K562 (cell line): Measurements from ENCODE around the gene NEU1. TPM values are rescaled to one million over a fixed set of nuclear protein-coding genes. Genes with fewer than 3 reads are reported as not detected.

Source experiments
- ATAC-seq: fragments of 200-7000 bp; cut with Tn5 transposase; 3 replicates; pipeline ENCODE4 v1.9.1; 2020; ENCODE audit warnings: moderate library complexity
- BruUV-seq: library from RNA; stranded (reverse); fragments of 400-500 nt; replicated peaks from 2 replicates; lab custom pipeline; 2021; lab: Mats Ljungman, UMichigan
- CTCF ChIA-PET: fragments of 300-600 bp; formaldehyde crosslinking; extraction: SDS; loops from one replicate; lab custom pipeline; 2021; ENCODE audit warnings: low intra/inter-chr PET ratio; lab: Yijun Ruan, JAX
- POLR2A ChIA-PET: fragments of 300-600, 350-650 bp; sonication (Branson Sonifier 250); formaldehyde crosslinking; extraction: SDS; loops from one replicate; lab custom pipeline; 2021; ENCODE audit warnings: antibody characterized with exemption, inconsistent platforms; lab: Yijun Ruan, JAX
- DNase-seq, 4 experiments: peaks; one replicate each; pipeline versions ENCODE4 v3.0.0 to v3.0.0-alpha.2; 2011 to 2018; ENCODE audit warnings: low spot score in 3 of 4, mixed read lengths in 3 of 4; ENCODE audit errors: extremely low read depth in 1 of 4
- FAIRE-seq: peaks from 2 replicates; lab custom pipeline; 2011; peaks lifted over from hg19 to GRCh38; lab: Jason Lieb, UNC
- H2AFZ ChIP-seq: 2 replicates; pipeline ENCODE4 v1.6.0; 2011; ENCODE audit warnings: low read depth, low read length, control low read depth, inconsistent platforms
- H3K27ac ChIP-seq: fragments of 200-600 bp; 3 replicates; pipeline ENCODE4 v1.8.0; 2011; ENCODE audit warnings: low read depth, mild to moderate bottlenecking, control low read depth, inconsistent platforms, low read length, moderate library complexity, mixed read lengths; ENCODE audit errors: extremely low read depth
- H3K27me3 ChIP-seq, 2 experiments: fragments of 300-600 bp in 1 of 2; 2 replicates in 1 of 2; 3 replicates in 1 of 2; pipeline versions ENCODE4 v1.6.0 to v1.8.0; 2011; ENCODE audit warnings: inconsistent platforms in 2 of 2, low read length in 2 of 2, mild to moderate bottlenecking in 1 of 2, mixed read lengths in 1 of 2, moderate library complexity in 1 of 2; ENCODE audit not compliant: control insufficient read depth in 2 of 2, insufficient read depth in 2 of 2
- H3K36me3 ChIP-seq: fragments of 300-600 bp; 3 replicates; pipeline ENCODE4 v1.8.0; 2011; ENCODE audit warnings: mild to moderate bottlenecking, low read length, inconsistent platforms; ENCODE audit not compliant: control insufficient read depth, insufficient read depth
- H3K4me1 ChIP-seq, 2 experiments: fragments of 200-600 bp in 1 of 2; replicated peaks in 1 of 2; 2 replicates in 1 of 2; 3 replicates in 1 of 2; pipeline versions ENCODE4 v1.5.1 to v1.8.0; 2011; ENCODE audit warnings: inconsistent platforms in 2 of 2, low read length in 2 of 2, mild to moderate bottlenecking in 1 of 2, mixed read lengths in 1 of 2, moderate library complexity in 1 of 2; ENCODE audit not compliant: control insufficient read depth in 2 of 2, insufficient read depth in 2 of 2
- H3K4me2 ChIP-seq: 2 replicates; pipeline ENCODE4 v1.6.1; 2011; ENCODE audit warnings: low read length, control low read depth, inconsistent platforms, mixed read lengths; ENCODE audit not compliant: insufficient read depth
- H3K4me3 ChIP-seq: fragments of 200-600 bp; sonication (generic), shearing (Covaris generic); 2 replicates; pipeline ENCODE4 v1.5.1; 2016; ENCODE audit warnings: control low read depth, inconsistent platforms
- H3K79me2 ChIP-seq: fragments of 200-600 bp; 3 replicates; pipeline ENCODE4 v1.8.0; 2011; ENCODE audit warnings: low read length, inconsistent platforms; ENCODE audit not compliant: control insufficient read depth, insufficient read depth
- H3K9ac ChIP-seq, 2 experiments: 2 replicates each; pipeline versions ENCODE4 v1.6.0 to v1.6.1; 2011; ENCODE audit warnings: low read depth in 2 of 2, low read length in 2 of 2, control low read depth in 1 of 2, inconsistent platforms in 1 of 2, mild to moderate bottlenecking in 1 of 2, mixed read lengths in 1 of 2; ENCODE audit not compliant: insufficient read depth in 1 of 2
- H3K9me1 ChIP-seq: one replicate; pipeline ENCODE4 v1.6.0; 2011; ENCODE audit warnings: inconsistent platforms, mild to moderate bottlenecking, low read length, moderate library complexity; ENCODE audit not compliant: control insufficient read depth, insufficient read depth
- H3K9me3 ChIP-seq: replicated peaks from 2 replicates; pipeline ENCODE4 v1.5.1; 2011; ENCODE audit warnings: low read depth, low read length, inconsistent platforms; ENCODE audit not compliant: control insufficient read depth, insufficient read depth
- H4K20me1 ChIP-seq: replicated peaks from 2 replicates; pipeline ENCODE4 v1.6.1; 2011; ENCODE audit warnings: low read length, inconsistent platforms, mixed read lengths; ENCODE audit not compliant: control insufficient read depth, insufficient read depth
- BMI1 ChIP-seq: fragments of 150-350 bp; IDR thresholded peaks from 2 replicates; pipeline ENCODE4 v1.6.1; 2014; ENCODE audit warnings: low read length
- C11orf30 ChIP-seq: fragments of 450-650 bp; IDR thresholded peaks from 2 replicates; pipeline ENCODE4 v1.6.1; 2016; ENCODE audit warnings: low read depth, mild to moderate bottlenecking
- CHD4 ChIP-seq: fragments of 200-600 bp; sonication (generic); IDR thresholded peaks from 3 replicates; pipeline ENCODE4 v1.6.1; 2012; ENCODE audit warnings: low read depth, mild to moderate bottlenecking, mixed read lengths, low read length, inconsistent platforms; ENCODE audit not compliant: insufficient read depth, insufficient replicate concordance, poor library complexity, severe bottlenecking
- COPS2 ChIP-seq: fragments of 450-650 bp; conservative IDR thresholded peaks from 2 replicates; pipeline ENCODE4 v1.6.1; 2016; ENCODE audit warnings: mild to moderate bottlenecking, moderate library complexity
- FOXJ2 ChIP-seq: fragments of 200-800 bp; sonication (Bioruptor generic); IDR thresholded peaks from 2 replicates; pipeline ENCODE4 v1.6.1; 2016; ENCODE audit warnings: missing genetic modification characterization, missing compliant biosample characterization
- HEY1 ChIP-seq: fragments of 250-450 bp; sonication (Bioruptor Pico); IDR thresholded peaks from 2 replicates; pipeline ENCODE4 v1.5.0; 2020; ENCODE audit warnings: mild to moderate bottlenecking, moderate library complexity, borderline replicate concordance
- ILK ChIP-seq: fragments of 450-650 bp; IDR thresholded peaks from 2 replicates; pipeline ENCODE4 v1.6.1; 2016; ENCODE audit warnings: missing genetic modification characterization, low read depth, mild to moderate bottlenecking, missing compliant biosample characterization, moderate library complexity, borderline replicate concordance
- STAT5A ChIP-seq: IDR thresholded peaks from 2 replicates; pipeline ENCODE4 v1.6.1; 2012; ENCODE audit warnings: low read length, inconsistent platforms, borderline replicate concordance
- ZKSCAN8 ChIP-seq: fragments of 200-800 bp; sonication (Bioruptor generic); IDR thresholded peaks from 2 replicates; pipeline ENCODE4 v1.6.1; 2016; ENCODE audit warnings: missing genetic modification characterization, missing compliant biosample characterization
- ZNF12 ChIP-seq: sonication (generic); formaldehyde crosslinking; IDR thresholded peaks from 2 replicates; pipeline ENCODE4 v1.4.0; 2020; ENCODE audit warnings: mild to moderate bottlenecking, missing genetic modification reagents
- ZNF143 ChIP-seq: sonication (generic); formaldehyde crosslinking; IDR thresholded peaks from 2 replicates; pipeline ENCODE4 v1.9.0; 2022; ENCODE audit warnings: mild to moderate bottlenecking, missing genetic modification reagents
- ZNF239 ChIP-seq: fragments of 250-450 bp; sonication (Bioruptor Pico); IDR thresholded peaks from 2 replicates; pipeline ENCODE4 v1.4.0; 2020; ENCODE audit warnings: mild to moderate bottlenecking
- ZNF324 ChIP-seq: fragments of 250-450 bp; sonication (Bioruptor Pico); IDR thresholded peaks from 2 replicates; pipeline ENCODE4 v1.4.0; 2020; ENCODE audit warnings: mild to moderate bottlenecking
- ZNF354B ChIP-seq: fragments of 250-450 bp; sonication (Bioruptor Pico); IDR thresholded peaks from 2 replicates; pipeline ENCODE4 v1.4.0; 2020
- WGBS: fragments of 100-300 bp; shearing (Covaris generic); methylation state at CpG from one replicate; pipeline ENCODE4 v1.1.6; 2016; ENCODE audit warnings: low coverage, mixed read lengths; ENCODE audit not compliant: insufficient coverage; ENCODE audit errors: missing lambda C conversion rate; 5-methylcytosine and 5-hydroxymethylcytosine counted together
- in situ Hi-C: fragments of 300-500 bp; cut with MboI; formaldehyde crosslinking; loops from 4 replicates; pipeline ENCODE4 v1.15.0; 2018; ENCODE audit warnings: inconsistent platforms, mixed read lengths
- intact Hi-C: fragments of 100-400 bp; cut with micrococcal nuclease; formaldehyde crosslinking; loops from 2 replicates; pipeline ENCODE4 v1.14.2; 2022
- polyA plus RNA-seq, 8 experiments: library from polyadenylated mRNA; depleted of rRNA in 4 of 8; stranded (reverse) in 5 of 8; unstranded in 3 of 8; fragments of >200 nt; fragmentation: Nextera tagmentation in 2 of 8; fragmentation: Illumina TruSeq in 1 of 8; extraction: Ambion mirVana in 2 of 8; extraction: Trizol in 1 of 8; gene quantifications; 2 replicates each; pipeline versions ENCODE4 v1.2.1 to v1.2.3, GENCODE V29; 2011 to 2014; ENCODE audit warnings: inconsistent platforms in 1 of 8, missing spikeins in 1 of 8
- total RNA-seq, 7 experiments: library from RNA; depleted of rRNA in 6 of 7; stranded (reverse); fragments of >200 nt in 6 of 7; fragmentation: Illumina TruSeq in 2 of 7; extraction: Trizol in 2 of 7; gene quantifications; 2 replicates each; pipeline versions ENCODE4 v1.2.1 to v1.2.3, GENCODE V29; 2011 to 2021; ENCODE audit warnings: low replicate concordance in 1 of 7
- TF ChIP-seq, protein P1 (sequence below): fragments of 450-650 bp; IDR thresholded peaks from 2 replicates; pipeline ENCODE4 v1.7.0; 2016; ENCODE audit warnings: borderline replicate concordance
- TF ChIP-seq, protein P2 (sequence below): sonication (generic); IDR thresholded peaks from 2 replicates; pipeline ENCODE4 v1.6.1; 2016
- TF ChIP-seq, protein P3 (sequence below): fragments of 250-450 bp; sonication (Bioruptor Pico); IDR thresholded peaks from 2 replicates; pipeline ENCODE4 v1.5.0; 2020; ENCODE audit warnings: mild to moderate bottlenecking, borderline replicate concordance

NEU1 gene
- total and polyA plus RNA-seq, 9 of the 15 experiments (the other 6 are each of a cell fraction or from before 2014, with no cell fraction given), result 14.8 to 67.8 (median 51.0) TPM

GRCh38 chr6:31826793-31827285 lies 35.8 kb downstream of the NEU1 start:
- in situ Hi-C loops, result no loop called here
- FAIRE-seq (no peak), ATAC-seq (peak; percentile 33), DNase-seq (peak; percentile 77 to 91 (median 84))
- H3K4me1 ChIP-seq, result peaks cover 38 to 43% of the 10 kb centered on the region in 2 experiments
- CTCF ChIA-PET, result no interaction called here
- peaks cover 52% of the 10 kb centered on the region for H3K79me2 ChIP-seq
- peaks cover 5% of the 10 kb centered on the region; the same call in 1 of the 2 replicates for H4K20me1 ChIP-seq
- H3K27ac ChIP-seq, result peak overlapping the region; percentile 78
- intact Hi-C loops, result loop anchor here (1.0 to 10.0 kb wide), 5 partner anchors 32 to 348 kb away; partner anchors contain the start of genes AGPAT1, ATP6V1G2, DDAH2 and NFKBIL1
- BruUV-seq, result TSS peak; percentile 97
- POLR2A ChIA-PET, result interaction anchor here (0.6 to 6.4 kb wide), 54 partner anchors 9 to 1445 kb away, joined by 3 to 93 read pairs (median 5); partner anchors contain the start of genes ABHD16A, BAG6, C6orf47 and CLIC1
- H3K9ac ChIP-seq, result peak overlapping the region; percentile 62 to 70
- peak overlapping the region; percentile 87 for H2AFZ ChIP-seq
- H3K4me2 ChIP-seq, result peak overlapping the region; percentile 90
- peak overlapping the region; percentile 56 for H3K4me3 ChIP-seq
- no peaks in the 10 kb centered on the region for H3K9me1 ChIP-seq
- under 1% methylated on average over 13 of the region's 13 CpGs for WGBS
- H3K27me3 ChIP-seq, result no peaks in the 10 kb centered on the region
- no peaks in the 10 kb centered on the region for H3K9me3 ChIP-seq
- peaks cover 18% of the 10 kb centered on the region; the same call in 2 of the 3 replicates for H3K36me3 ChIP-seq
- TF ChIP-seq COPS2, result no peak
- TF ChIP-seq, protein P1, sequence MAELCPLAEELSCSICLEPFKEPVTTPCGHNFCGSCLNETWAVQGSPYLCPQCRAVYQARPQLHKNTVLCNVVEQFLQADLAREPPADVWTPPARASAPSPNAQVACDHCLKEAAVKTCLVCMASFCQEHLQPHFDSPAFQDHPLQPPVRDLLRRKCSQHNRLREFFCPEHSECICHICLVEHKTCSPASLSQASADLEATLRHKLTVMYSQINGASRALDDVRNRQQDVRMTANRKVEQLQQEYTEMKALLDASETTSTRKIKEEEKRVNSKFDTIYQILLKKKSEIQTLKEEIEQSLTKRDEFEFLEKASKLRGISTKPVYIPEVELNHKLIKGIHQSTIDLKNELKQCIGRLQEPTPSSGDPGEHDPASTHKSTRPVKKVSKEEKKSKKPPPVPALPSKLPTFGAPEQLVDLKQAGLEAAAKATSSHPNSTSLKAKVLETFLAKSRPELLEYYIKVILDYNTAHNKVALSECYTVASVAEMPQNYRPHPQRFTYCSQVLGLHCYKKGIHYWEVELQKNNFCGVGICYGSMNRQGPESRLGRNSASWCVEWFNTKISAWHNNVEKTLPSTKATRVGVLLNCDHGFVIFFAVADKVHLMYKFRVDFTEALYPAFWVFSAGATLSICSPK, result no peak
- TF ChIP-seq ZNF354B, result peak; percentile 31; the same call in 1 of the 2 replicates
- TF ChIP-seq HEY1 (CRISPR knock-in tag), result peak; percentile 72
- TF ChIP-seq ZNF12, result no peak
- TF ChIP-seq CHD4, result no peak
- TF ChIP-seq C11orf30, result no peak
- TF ChIP-seq, protein P2, sequence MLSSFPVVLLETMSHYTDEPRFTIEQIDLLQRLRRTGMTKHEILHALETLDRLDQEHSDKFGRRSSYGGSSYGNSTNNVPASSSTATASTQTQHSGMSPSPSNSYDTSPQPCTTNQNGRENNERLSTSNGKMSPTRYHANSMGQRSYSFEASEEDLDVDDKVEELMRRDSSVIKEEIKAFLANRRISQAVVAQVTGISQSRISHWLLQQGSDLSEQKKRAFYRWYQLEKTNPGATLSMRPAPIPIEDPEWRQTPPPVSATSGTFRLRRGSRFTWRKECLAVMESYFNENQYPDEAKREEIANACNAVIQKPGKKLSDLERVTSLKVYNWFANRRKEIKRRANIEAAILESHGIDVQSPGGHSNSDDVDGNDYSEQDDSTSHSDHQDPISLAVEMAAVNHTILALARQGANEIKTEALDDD, result no peak
- TF ChIP-seq, protein P3, sequence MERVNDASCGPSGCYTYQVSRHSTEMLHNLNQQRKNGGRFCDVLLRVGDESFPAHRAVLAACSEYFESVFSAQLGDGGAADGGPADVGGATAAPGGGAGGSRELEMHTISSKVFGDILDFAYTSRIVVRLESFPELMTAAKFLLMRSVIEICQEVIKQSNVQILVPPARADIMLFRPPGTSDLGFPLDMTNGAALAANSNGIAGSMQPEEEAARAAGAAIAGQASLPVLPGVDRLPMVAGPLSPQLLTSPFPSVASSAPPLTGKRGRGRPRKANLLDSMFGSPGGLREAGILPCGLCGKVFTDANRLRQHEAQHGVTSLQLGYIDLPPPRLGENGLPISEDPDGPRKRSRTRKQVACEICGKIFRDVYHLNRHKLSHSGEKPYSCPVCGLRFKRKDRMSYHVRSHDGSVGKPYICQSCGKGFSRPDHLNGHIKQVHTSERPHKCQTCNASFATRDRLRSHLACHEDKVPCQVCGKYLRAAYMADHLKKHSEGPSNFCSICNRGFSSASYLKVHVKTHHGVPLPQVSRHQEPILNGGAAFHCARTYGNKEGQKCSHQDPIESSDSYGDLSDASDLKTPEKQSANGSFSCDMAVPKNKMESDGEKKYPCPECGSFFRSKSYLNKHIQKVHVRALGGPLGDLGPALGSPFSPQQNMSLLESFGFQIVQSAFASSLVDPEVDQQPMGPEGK (CRISPR knock-in tag), result 0 out of 2 replicates have a peak, but pooled peaks have one; percentile 54
- no peak for TF ChIP-seq ZNF143 (CRISPR knock-in tag)
- TF ChIP-seq ZKSCAN8, result no peak
- TF ChIP-seq FOXJ2 (tag), result no peak
- TF ChIP-seq ZNF239, result no peak; the same call in 1 of the 2 replicates
- no peak for TF ChIP-seq STAT5A
- no peak for TF ChIP-seq BMI1
- no peak for TF ChIP-seq ILK (tag)
- TF ChIP-seq ZNF324, result peak; percentile 67
